Endothelial cell (in vitro differentiated cells): ENCODE data around the gene REC114. TPM values are rescaled to one million over a fixed set of nuclear protein-coding genes. Genes with fewer than 3 reads are reported as not detected.

Experiments
- DNase-seq: peaks from one replicate; pipeline ENCODE4 v3.0.0; 2021; ENCODE audit warnings: low spot score
- H3K27ac Mint-ChIP-seq: one replicate; pipeline ENCODE4 v1.8.0; 2021; ENCODE audit warnings: mixed read lengths, inconsistent platforms; ENCODE audit not compliant: unreplicated experiment
- H3K27me3 Mint-ChIP-seq: one replicate; pipeline ENCODE4 v1.8.0; 2021; ENCODE audit warnings: mild to moderate bottlenecking, moderate library complexity, mixed read lengths, inconsistent platforms; ENCODE audit not compliant: unreplicated experiment
- H3K36me3 Mint-ChIP-seq: one replicate; pipeline ENCODE4 v1.8.0; 2021; ENCODE audit warnings: mild to moderate bottlenecking, low read depth, mixed read lengths, inconsistent platforms; ENCODE audit not compliant: unreplicated experiment
- H3K4me1 Mint-ChIP-seq: one replicate; pipeline ENCODE4 v1.8.0; 2021; ENCODE audit warnings: mild to moderate bottlenecking, mixed read lengths, inconsistent platforms; ENCODE audit not compliant: unreplicated experiment
- H3K4me3 Mint-ChIP-seq: one replicate; pipeline ENCODE4 v1.8.0; 2021; ENCODE audit warnings: mild to moderate bottlenecking, mixed read lengths, inconsistent platforms; ENCODE audit not compliant: unreplicated experiment
- H3K9me3 Mint-ChIP-seq: one replicate; pipeline ENCODE4 v1.8.0; 2021; ENCODE audit warnings: mixed read lengths, inconsistent platforms; ENCODE audit not compliant: unreplicated experiment
- total RNA-seq: library from RNA; stranded (reverse); fragmentation: NEBNext Ultra II Directional; extraction: Animal tissue kit (Norgen Biotek cat#: 25700); gene quantifications from one replicate; pipeline ENCODE4 v1.2.1, GENCODE V29; 2021; ENCODE audit not compliant: unreplicated experiment
- TF ChIP-seq, protein P1 (sequence below): fragments of 200-600 bp; sonication (generic); IDR thresholded peaks from one replicate; pipeline ENCODE4 v1.5.0; 2021; ENCODE audit warnings: antibody characterized with exemption; ENCODE audit not compliant: unreplicated experiment

REC114 gene
- total RNA-seq, 1 donor from 2014 or later: not detected

GRCh38 chr15:73518180-73518862, 75.4 kb downstream of the REC114 start:
- Mint-ChIP-seq H3K27me3 (peaks cover 1% of the 10 kb centered on the region), H3K4me1 (peaks cover 14% of the 10 kb centered on the region), H3K4me3 (no peak overlapping the region), H3K27ac (no peak overlapping the region), H3K9me3 (no peaks in the 10 kb centered on the region), H3K36me3 (no peaks in the 10 kb centered on the region)
- no peak for DNase-seq
- TF ChIP-seq, protein P1, sequence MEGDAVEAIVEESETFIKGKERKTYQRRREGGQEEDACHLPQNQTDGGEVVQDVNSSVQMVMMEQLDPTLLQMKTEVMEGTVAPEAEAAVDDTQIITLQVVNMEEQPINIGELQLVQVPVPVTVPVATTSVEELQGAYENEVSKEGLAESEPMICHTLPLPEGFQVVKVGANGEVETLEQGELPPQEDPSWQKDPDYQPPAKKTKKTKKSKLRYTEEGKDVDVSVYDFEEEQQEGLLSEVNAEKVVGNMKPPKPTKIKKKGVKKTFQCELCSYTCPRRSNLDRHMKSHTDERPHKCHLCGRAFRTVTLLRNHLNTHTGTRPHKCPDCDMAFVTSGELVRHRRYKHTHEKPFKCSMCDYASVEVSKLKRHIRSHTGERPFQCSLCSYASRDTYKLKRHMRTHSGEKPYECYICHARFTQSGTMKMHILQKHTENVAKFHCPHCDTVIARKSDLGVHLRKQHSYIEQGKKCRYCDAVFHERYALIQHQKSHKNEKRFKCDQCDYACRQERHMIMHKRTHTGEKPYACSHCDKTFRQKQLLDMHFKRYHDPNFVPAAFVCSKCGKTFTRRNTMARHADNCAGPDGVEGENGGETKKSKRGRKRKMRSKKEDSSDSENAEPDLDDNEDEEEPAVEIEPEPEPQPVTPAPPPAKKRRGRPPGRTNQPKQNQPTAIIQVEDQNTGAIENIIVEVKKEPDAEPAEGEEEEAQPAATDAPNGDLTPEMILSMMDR: no peak

DNA sequence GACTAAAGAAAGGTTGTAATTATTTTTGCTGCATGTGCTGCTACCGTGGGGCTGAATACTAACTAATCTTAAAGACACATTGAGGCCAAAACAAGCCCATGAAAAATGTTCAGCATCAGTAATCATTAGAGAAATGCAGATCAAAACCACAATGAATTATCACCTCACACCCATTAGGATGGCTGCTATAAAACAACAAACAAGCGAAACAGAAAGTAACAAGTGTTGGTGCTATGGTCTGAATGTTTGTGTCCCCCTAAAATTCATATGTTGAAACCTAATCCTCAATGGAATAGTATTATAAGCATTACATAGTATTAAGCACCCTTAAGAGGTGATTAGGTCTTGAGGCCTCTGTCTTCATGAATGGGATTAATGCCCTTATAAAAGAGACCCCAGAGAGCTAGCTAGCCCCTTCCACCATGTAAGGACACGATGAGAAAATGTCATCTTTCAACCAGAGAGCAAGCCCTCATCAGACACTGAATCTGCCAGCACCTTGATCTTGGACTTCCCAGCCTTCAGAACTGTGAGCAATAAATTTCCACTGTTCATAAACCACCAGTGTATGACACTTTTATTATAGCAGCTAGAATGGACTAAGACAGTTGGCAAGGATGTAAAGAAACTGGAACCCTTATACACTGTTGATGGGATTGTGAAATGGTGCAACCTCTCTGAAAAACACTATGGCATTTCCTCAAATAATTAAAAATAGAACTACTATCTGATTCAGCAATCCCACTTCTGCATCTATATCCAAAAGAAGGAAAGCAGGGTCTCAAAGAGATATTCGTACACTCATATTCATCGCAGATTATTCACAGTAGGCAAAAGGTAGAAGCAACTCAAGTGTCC, 76.1 kb downstream of the REC114 start:
- Mint-ChIP-seq H3K27ac (no peak overlapping the region), H3K9me3 (no peaks in the 10 kb centered on the region), H3K36me3 (no peaks in the 10 kb centered on the region), H3K4me1 (peaks cover 14% of the 10 kb centered on the region), H3K4me3 (no peak overlapping the region), H3K27me3 (peaks cover 1% of the 10 kb centered on the region)
- DNase-seq: no peak
- TF ChIP-seq, protein P1: no peak

- Mint-ChIP-seq H3K9me3 (no peaks in the 10 kb centered on the region), H3K4me3 (no peak overlapping the region), H3K36me3 (no peaks in the 10 kb centered on the region), H3K27me3 (no peaks in the 10 kb centered on the region), H3K4me1 (peaks cover 7% of the 10 kb centered on the region), H3K27ac (no peak overlapping the region)
- DNase-seq: no peak
- TF ChIP-seq, protein P1: no peak
Measured at GRCh38 chr15:73522011-73522410, 79.0 kb downstream of the REC114 start.

- H3K27me3 Mint-ChIP-seq: no peaks in the 10 kb centered on the region
- DNase-seq: no peak
- TF ChIP-seq, protein P1: no peak
- H3K27ac Mint-ChIP-seq: no peak overlapping the region
- no peaks in the 10 kb centered on the region for H3K36me3 Mint-ChIP-seq
- H3K4me1 Mint-ChIP-seq: no peaks in the 10 kb centered on the region
- H3K9me3 Mint-ChIP-seq: no peaks in the 10 kb centered on the region
- no peak overlapping the region for H3K4me3 Mint-ChIP-seq
Measured at GRCh38 chr15:73524919-73525318, 82.0 kb downstream of the REC114 start.

- no peak overlapping the region for H3K4me3 Mint-ChIP-seq
- TF ChIP-seq, protein P1: no peak
- no peaks in the 10 kb centered on the region for H3K4me1 Mint-ChIP-seq
- peaks cover 2% of the 10 kb centered on the region for H3K27me3 Mint-ChIP-seq
- no peak overlapping the region for H3K27ac Mint-ChIP-seq
- H3K36me3 Mint-ChIP-seq: no peaks in the 10 kb centered on the region
- DNase-seq: no peak
- no peaks in the 10 kb centered on the region for H3K9me3 Mint-ChIP-seq
Measured at GRCh38 chr15:73527598-73527997, 84.6 kb downstream of the REC114 start.
